Activated CD8-positive, alpha-beta memory T cell treated with anti-CD3 and anti-CD28 coated beads, Interleukin-2, amount 10 ng/mL, durations not matched to agents 7 days and 5 days (primary cell): ENCODE measurements around the gene GATA5. TPM values are rescaled to one million over a fixed set of nuclear protein-coding genes. Genes with fewer than 3 reads are reported as not detected.

Experiments used
- ATAC-seq: fragments of 150-1000 bp; cut with Tn5 transposase; one replicate; pipeline ENCODE4 v1.10.0; 2021; ENCODE audit warnings: moderate library complexity
- CTCF ChIA-PET: fragments of 350-600 bp; sonication (Branson Sonifier 250); formaldehyde crosslinking; loops from one replicate; lab custom pipeline; 2021; ENCODE audit warnings: antibody characterized with exemption; lab: Charles Lee
- DNase-seq: peaks from one replicate; pipeline ENCODE4 v3.0.0-alpha.2; 2020
- H3K27ac Mint-ChIP-seq: one replicate; pipeline ENCODE4 v1.8.0; 2021; ENCODE audit warnings: mild to moderate bottlenecking, mixed read lengths
- H3K27me3 Mint-ChIP-seq: one replicate; pipeline ENCODE4 v1.8.0; 2021; ENCODE audit warnings: mixed read lengths
- H3K36me3 Mint-ChIP-seq: one replicate; pipeline ENCODE4 v1.8.0; 2021; ENCODE audit warnings: mild to moderate bottlenecking, mixed read lengths
- H3K4me1 Mint-ChIP-seq: one replicate; pipeline ENCODE4 v1.8.0; 2021; ENCODE audit warnings: mixed read lengths
- H3K4me3 Mint-ChIP-seq: one replicate; pipeline ENCODE4 v1.8.0; 2021; ENCODE audit warnings: mild to moderate bottlenecking, moderate library complexity, mixed read lengths
- H3K9me3 Mint-ChIP-seq: one replicate; pipeline ENCODE4 v1.8.0; 2022; ENCODE audit warnings: low read depth, mixed read lengths
- total RNA-seq, 2 experiments: library from RNA; stranded (reverse); gene quantifications; one replicate each; pipeline ENCODE4 v1.2.3, GENCODE V29; 2021

Gene GATA5
- total RNA-seq, 2 experiments from 2014 or later = not detected

GRCh38 chr20:62511915-62512610 is 36.3 kb upstream of the GATA5 start:
- no peaks in the 10 kb centered on the region for H3K4me1 Mint-ChIP-seq
- no peak overlapping the region for H3K4me3 Mint-ChIP-seq
- no peak for DNase-seq
- no peaks in the 10 kb centered on the region for H3K36me3 Mint-ChIP-seq
- H3K27me3 Mint-ChIP-seq = peaks cover 18% of the 10 kb centered on the region
- H3K9me3 Mint-ChIP-seq = no peaks in the 10 kb centered on the region
- no peak overlapping the region for H3K27ac Mint-ChIP-seq
- ATAC-seq = no peak
- CTCF ChIA-PET = no interaction called here

GRCh38 chr20:62511300-62511914 is 35.6 kb upstream of the GATA5 start:
- H3K9me3 Mint-ChIP-seq = no peaks in the 10 kb centered on the region
- CTCF ChIA-PET = no interaction called here
- no peaks in the 10 kb centered on the region for H3K4me1 Mint-ChIP-seq
- H3K4me3 Mint-ChIP-seq = no peak overlapping the region
- ATAC-seq (no peak), DNase-seq (no peak)
- H3K36me3 Mint-ChIP-seq = no peaks in the 10 kb centered on the region
- peaks cover 18% of the 10 kb centered on the region for H3K27me3 Mint-ChIP-seq
- H3K27ac Mint-ChIP-seq = no peak overlapping the region

- H3K27ac Mint-ChIP-seq = no peak overlapping the region
- no peak overlapping the region for H3K4me3 Mint-ChIP-seq
- DNase-seq = no peak
- no peaks in the 10 kb centered on the region for H3K9me3 Mint-ChIP-seq
- CTCF ChIA-PET = no interaction called here
- peak; percentile 59 for ATAC-seq
- H3K36me3 Mint-ChIP-seq = peaks cover 2% of the 10 kb centered on the region
- no peaks in the 10 kb centered on the region for H3K4me1 Mint-ChIP-seq
- H3K27me3 Mint-ChIP-seq = peaks cover 14% of the 10 kb centered on the region
Measured at GRCh38 chr20:62508641-62509051, 32.9 kb upstream of the GATA5 start.

DNA sequence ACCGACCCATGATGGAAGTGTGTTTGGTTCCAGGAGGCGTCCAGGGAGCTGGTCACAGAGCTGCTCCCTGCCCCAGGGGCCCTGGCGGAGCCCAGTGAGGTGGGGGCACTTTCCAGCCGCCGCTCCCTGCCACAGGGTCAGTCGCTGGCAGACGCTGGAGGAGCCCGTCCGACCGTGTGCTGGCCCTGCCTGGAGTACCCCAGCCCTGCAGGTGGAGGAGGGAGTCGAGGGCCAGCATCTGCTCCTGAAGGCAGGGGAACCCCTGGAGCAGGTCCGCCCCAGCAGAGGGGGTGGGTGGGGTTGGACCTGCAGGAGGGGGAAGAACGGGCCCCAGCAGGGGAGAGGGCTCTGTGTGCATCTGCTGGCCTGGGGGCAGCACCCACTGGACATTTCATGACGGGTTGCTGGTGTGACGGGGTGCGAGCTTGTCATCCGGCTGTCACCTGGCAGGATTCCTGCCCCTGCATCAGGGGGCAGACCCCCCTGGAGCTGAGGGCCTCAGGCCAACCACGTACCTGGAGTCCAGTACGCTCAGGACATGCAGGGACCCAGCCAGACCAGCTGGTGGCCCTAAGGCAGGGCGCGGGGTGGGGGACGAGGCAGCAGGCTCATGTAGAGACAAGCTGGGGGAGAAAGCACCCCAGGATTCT is 32.3 kb upstream of the GATA5 start:
- DNase-seq = no peak
- Mint-ChIP-seq H3K27ac (no peak overlapping the region), H3K4me3 (no peak overlapping the region), H3K4me1 (no peaks in the 10 kb centered on the region), H3K9me3 (no peaks in the 10 kb centered on the region), H3K27me3 (peaks cover 10% of the 10 kb centered on the region), H3K36me3 (peaks cover 2% of the 10 kb centered on the region)
- no peak for ATAC-seq
- CTCF ChIA-PET = interaction anchor here (0.7 kb wide), 1 partner anchor 281 kb away, joined by 3 read pairs; no protein-coding TSS in a partner anchor

- H3K4me1 Mint-ChIP-seq = peaks cover 4% of the 10 kb centered on the region
- no peak overlapping the region for H3K27ac Mint-ChIP-seq
- peaks cover 2% of the 10 kb centered on the region for H3K36me3 Mint-ChIP-seq
- H3K27me3 Mint-ChIP-seq = peaks cover 3% of the 10 kb centered on the region
- DNase-seq (no peak), ATAC-seq (no peak)
- CTCF ChIA-PET = interaction anchor here (0.7 kb wide), 1 partner anchor 282 kb away, joined by 3 read pairs; no protein-coding TSS in a partner anchor
- no peaks in the 10 kb centered on the region for H3K9me3 Mint-ChIP-seq
- H3K4me3 Mint-ChIP-seq = no peak overlapping the region
Measured at GRCh38 chr20:62507323-62507722, 31.5 kb upstream of the GATA5 start.

- no peak for DNase-seq
- H3K4me1 Mint-ChIP-seq = peaks cover 10% of the 10 kb centered on the region
- no peak overlapping the region for H3K27ac Mint-ChIP-seq
- no peaks in the 10 kb centered on the region for H3K27me3 Mint-ChIP-seq
- H3K36me3 Mint-ChIP-seq = peaks cover 2% of the 10 kb centered on the region
- ATAC-seq = no peak
- no peak overlapping the region for H3K4me3 Mint-ChIP-seq
- no peaks in the 10 kb centered on the region for H3K9me3 Mint-ChIP-seq
- CTCF ChIA-PET = no interaction called here
Measured at GRCh38 chr20:62506791-62507190, 31.0 kb upstream of the GATA5 start.

DNA sequence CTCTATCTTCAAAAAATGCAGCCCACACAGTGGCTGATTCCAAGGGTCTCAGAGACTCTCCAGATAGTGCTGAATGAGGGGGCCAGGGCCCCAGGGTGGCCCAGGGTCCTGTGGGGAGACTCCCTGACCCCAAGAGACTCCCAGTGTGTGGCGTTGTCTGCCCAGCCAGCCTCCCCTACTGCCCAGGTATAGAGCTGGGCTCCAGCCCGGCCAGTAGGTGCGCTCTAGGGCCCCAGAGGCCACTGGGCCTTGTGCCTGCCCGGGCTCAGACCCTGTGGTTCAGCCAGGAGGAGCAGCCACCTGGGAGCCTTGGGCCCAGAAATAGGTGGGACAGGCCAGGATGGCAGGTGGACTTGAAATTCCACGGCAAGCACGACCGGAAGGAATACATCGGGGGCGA is 30.3 kb upstream of the GATA5 start:
- CTCF ChIA-PET = no interaction called here
- no peak overlapping the region for H3K27ac Mint-ChIP-seq
- no peak for ATAC-seq
- no peak overlapping the region for H3K4me3 Mint-ChIP-seq
- no peaks in the 10 kb centered on the region for H3K9me3 Mint-ChIP-seq
- H3K4me1 Mint-ChIP-seq = peaks cover 15% of the 10 kb centered on the region
- H3K36me3 Mint-ChIP-seq = peaks cover 2% of the 10 kb centered on the region
- H3K27me3 Mint-ChIP-seq = no peaks in the 10 kb centered on the region
- DNase-seq = no peak

GRCh38 chr20:62505337-62506045 is 29.7 kb upstream of the GATA5 start:
- H3K9me3 Mint-ChIP-seq = no peaks in the 10 kb centered on the region
- ATAC-seq = no peak
- CTCF ChIA-PET = no interaction called here
- DNase-seq = no peak
- no peak overlapping the region for H3K4me3 Mint-ChIP-seq
- no peaks in the 10 kb centered on the region for H3K27me3 Mint-ChIP-seq
- H3K4me1 Mint-ChIP-seq = peaks cover 21% of the 10 kb centered on the region
- H3K36me3 Mint-ChIP-seq = peaks cover 2% of the 10 kb centered on the region
- no peak overlapping the region for H3K27ac Mint-ChIP-seq

GRCh38 chr20:62504323-62504722 is 28.5 kb upstream of the GATA5 start:
- H3K9me3 Mint-ChIP-seq = no peaks in the 10 kb centered on the region
- CTCF ChIA-PET = no interaction called here

DNA sequence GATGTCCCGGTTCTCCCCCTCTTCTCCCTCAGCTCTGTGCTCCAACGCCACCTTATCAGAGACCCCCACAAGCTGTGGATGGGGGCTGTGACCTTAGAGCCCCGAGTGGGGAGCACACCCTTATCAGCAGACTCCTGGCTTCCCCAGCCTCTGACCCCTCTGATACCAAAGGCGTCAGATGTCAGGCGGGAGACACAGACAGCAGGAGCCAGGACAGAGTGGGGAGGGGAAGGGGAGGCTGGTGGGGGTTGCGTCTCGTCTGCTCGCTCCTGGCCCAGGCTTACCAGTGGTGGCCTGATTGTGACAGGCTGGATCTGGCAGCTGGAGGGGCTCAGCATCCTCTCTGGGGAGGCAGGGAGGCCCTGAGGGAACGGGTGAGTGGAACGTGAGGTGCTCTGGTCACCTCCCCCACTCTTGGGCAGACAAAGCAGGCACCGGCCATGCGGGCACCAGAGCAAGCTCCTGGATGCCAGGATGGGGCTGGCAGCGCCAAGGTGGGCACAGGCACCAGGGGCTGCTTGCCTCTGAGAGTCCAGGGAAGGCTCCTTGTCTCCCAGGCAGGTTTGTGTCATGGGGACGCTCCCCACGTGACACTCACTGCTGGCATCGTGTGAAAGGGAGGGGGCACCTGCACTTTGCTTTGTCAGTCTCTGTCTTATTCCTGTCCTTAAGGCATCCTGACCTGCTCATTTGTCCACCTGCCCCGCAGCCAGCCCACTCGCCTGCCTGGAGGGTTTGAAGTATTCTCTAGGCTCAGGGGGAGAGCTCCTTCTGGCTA is 27.8 kb upstream of the GATA5 start:
- H3K36me3 Mint-ChIP-seq = peaks cover 2% of the 10 kb centered on the region
- H3K4me1 Mint-ChIP-seq = peaks cover 24% of the 10 kb centered on the region
- H3K4me3 Mint-ChIP-seq = no peak overlapping the region
- no peaks in the 10 kb centered on the region for H3K27me3 Mint-ChIP-seq
- ATAC-seq = no peak
- H3K27ac Mint-ChIP-seq = no peak overlapping the region
- no peaks in the 10 kb centered on the region for H3K9me3 Mint-ChIP-seq
- no peak for DNase-seq
- CTCF ChIA-PET = interaction anchor here (0.8 to 2.3 kb wide), 2 partner anchors 113 to 288 kb away, joined by 3 to 18 read pairs; no protein-coding TSS in a partner anchor

More at GRCh38 chr20:62504323-62504722, 28.5 kb upstream of the GATA5 start:
- H3K27me3 Mint-ChIP-seq = no peaks in the 10 kb centered on the region
- H3K27ac Mint-ChIP-seq = no peak overlapping the region
- DNase-seq (no peak), ATAC-seq (no peak)
- peaks cover 24% of the 10 kb centered on the region for H3K4me1 Mint-ChIP-seq
- peaks cover 2% of the 10 kb centered on the region for H3K36me3 Mint-ChIP-seq
- H3K4me3 Mint-ChIP-seq = no peak overlapping the region

GRCh38 chr20:62502496-62503095 is 26.8 kb upstream of the GATA5 start:
- H3K36me3 Mint-ChIP-seq = peaks cover 2% of the 10 kb centered on the region
- DNase-seq = no peak
- CTCF ChIA-PET = interaction anchor here (0.8 to 2.3 kb wide), 6 partner anchors 114 to 306 kb away, joined by 3 to 18 read pairs (median 6); no protein-coding TSS in a partner anchor
- peak overlapping the region; percentile 74 for H3K27ac Mint-ChIP-seq
- H3K4me3 Mint-ChIP-seq = no peak overlapping the region
- H3K9me3 Mint-ChIP-seq = no peaks in the 10 kb centered on the region
- ATAC-seq = no peak
- H3K27me3 Mint-ChIP-seq = no peaks in the 10 kb centered on the region
- peaks cover 24% of the 10 kb centered on the region for H3K4me1 Mint-ChIP-seq

GRCh38 chr20:62501801-62502495 is 26.2 kb upstream of the GATA5 start:
- CTCF ChIA-PET = interaction anchor here (1.0 to 2.3 kb wide), 5 partner anchors 115 to 306 kb away, joined by 3 to 18 read pairs (median 7); no protein-coding TSS in a partner anchor
- Mint-ChIP-seq H3K9me3 (no peaks in the 10 kb centered on the region), H3K27ac (peak overlapping the region; percentile 74), H3K27me3 (no peaks in the 10 kb centered on the region), H3K4me1 (peaks cover 24% of the 10 kb centered on the region), H3K36me3 (peaks cover 2% of the 10 kb centered on the region), H3K4me3 (no peak overlapping the region)
- ATAC-seq (peak; percentile 84), DNase-seq (peak; percentile 83)
